Liver (tissue), 9 donors: ENCODE data around the gene PARD3B. TPM values are rescaled to one million over a fixed set of nuclear protein-coding genes. Genes with fewer than 3 reads are reported as not detected.

ENCODE experiments used
- DNase-seq: peaks from one replicate; pipeline ENCODE4 v3.0.0-alpha.2; 2017; ENCODE audit warnings: low spot score
- H3K27ac ChIP-seq, 2 donors: one replicate each; pipeline ENCODE4 v1.7.0; 2013; ENCODE audit warnings: inconsistent platforms in 2 of 2, low read length in 2 of 2, control low read depth in 1 of 2, low read depth in 1 of 2, mild to moderate bottlenecking in 1 of 2
- H3K27me3 ChIP-seq, 4 donors: one replicate each; pipeline versions ENCODE4 v1.6.1 to v1.7.0; 2013; ENCODE audit warnings: low read length in 3 of 4, inconsistent platforms in 1 of 4, mild to moderate bottlenecking in 1 of 4, moderate library complexity in 1 of 4; ENCODE audit not compliant: control insufficient read depth in 4 of 4, insufficient read depth in 4 of 4
- H3K36me3 ChIP-seq, 4 donors: one replicate each; pipeline versions ENCODE4 v1.6.1 to v1.7.0; 2013; ENCODE audit warnings: low read length in 3 of 4, mild to moderate bottlenecking in 3 of 4, low read depth in 1 of 4, moderate library complexity in 1 of 4; ENCODE audit not compliant: control insufficient read depth in 4 of 4, insufficient read depth in 3 of 4
- H3K4me1 ChIP-seq, 4 donors: one replicate each; pipeline versions ENCODE4 v1.6.1 to v1.7.0; 2013; ENCODE audit warnings: low read length in 3 of 4, mild to moderate bottlenecking in 3 of 4, moderate library complexity in 1 of 4; ENCODE audit not compliant: control insufficient read depth in 4 of 4, insufficient read depth in 4 of 4
- H3K4me3 ChIP-seq, 3 donors: one replicate each; pipeline versions ENCODE4 v1.6.1 to v1.7.0; 2013; ENCODE audit warnings: low read length in 3 of 3, control low read depth in 1 of 3, low read depth in 1 of 3, mild to moderate bottlenecking in 1 of 3
- H3K9ac ChIP-seq, 2 donors: one replicate each; pipeline ENCODE4 v1.7.0; 2013; ENCODE audit warnings: low read length in 2 of 2, mild to moderate bottlenecking in 2 of 2, moderate library complexity in 2 of 2, control low read depth in 1 of 2, low read depth in 1 of 2
- H3K9me3 ChIP-seq, 4 donors: one replicate each; pipeline versions ENCODE4 v1.6.1 to v1.7.0; 2013; ENCODE audit warnings: low read length in 3 of 4; ENCODE audit not compliant: control insufficient read depth in 4 of 4
- CTCF ChIP-seq: fragments of 150-350 bp; IDR thresholded peaks from 2 replicates; pipeline ENCODE4 v1.5.1; 2017; ENCODE audit warnings: improper control_type of control experiment, low read depth, low read length; ENCODE audit not compliant: missing input control
- EGR1 ChIP-seq, 2 donors: IDR thresholded peaks; 2 replicates each; pipeline ENCODE4 v1.6.1; 2016 to 2018; ENCODE audit warnings: antibody characterized with exemption in 2 of 2, low read depth in 2 of 2
- FOXA2 ChIP-seq: IDR thresholded peaks from 2 replicates; pipeline ENCODE4 v1.6.1; 2016; ENCODE audit warnings: antibody characterized with exemption
- GABPA ChIP-seq, 2 donors: IDR thresholded peaks in 1 of 2; conservative IDR thresholded peaks in 1 of 2; 2 replicates each; pipeline ENCODE4 v1.6.1; 2016; ENCODE audit warnings: antibody characterized with exemption in 2 of 2, mild to moderate bottlenecking in 1 of 2, moderate library complexity in 1 of 2
- HNF4A ChIP-seq, 2 donors: conservative IDR thresholded peaks; 2 replicates each; pipeline ENCODE4 v1.6.1; 2016; ENCODE audit warnings: antibody characterized with exemption in 2 of 2, mild to moderate bottlenecking in 2 of 2
- HNF4G ChIP-seq: IDR thresholded peaks from 2 replicates; pipeline ENCODE4 v1.6.1; 2016; ENCODE audit warnings: antibody characterized with exemption
- JUND ChIP-seq, 2 donors: IDR thresholded peaks; 2 replicates each; pipeline ENCODE4 v1.6.1; 2016; ENCODE audit warnings: antibody characterized with exemption in 2 of 2
- MAX ChIP-seq: IDR thresholded peaks from 2 replicates; pipeline ENCODE4 v1.6.1; 2016; ENCODE audit warnings: antibody characterized with exemption
- NR2F2 ChIP-seq: IDR thresholded peaks from 2 replicates; pipeline ENCODE4 v1.6.1; 2016; ENCODE audit warnings: antibody characterized with exemption
- RAD21 ChIP-seq, 2 donors: IDR thresholded peaks; 2 replicates each; pipeline ENCODE4 v1.6.1; 2016; ENCODE audit warnings: antibody characterized with exemption in 2 of 2, mild to moderate bottlenecking in 2 of 2
- REST ChIP-seq: IDR thresholded peaks from 2 replicates; pipeline ENCODE4 v1.6.1; 2016; ENCODE audit warnings: antibody characterized with exemption, mild to moderate bottlenecking
- SP1 ChIP-seq: IDR thresholded peaks from 2 replicates; pipeline ENCODE4 v1.6.1; 2018; ENCODE audit warnings: antibody characterized with exemption, mild to moderate bottlenecking
- YY1 ChIP-seq: IDR thresholded peaks from 2 replicates; pipeline ENCODE4 v1.6.1; 2016; ENCODE audit warnings: antibody characterized with exemption, mild to moderate bottlenecking
- WGBS: extraction: QIAGEN DNeasy Blood & Tissue Kit; methylation state at CpG from one replicate; pipeline ENCODE4 v1.1.7; 2013; 5-methylcytosine and 5-hydroxymethylcytosine counted together
- polyA plus RNA-seq, 2 donors: library from polyadenylated mRNA; stranded (reverse) in 1 of 2; unstranded in 1 of 2; fragments of 200-250 nt in 1 of 2; fragments of >200 nt in 1 of 2; fragmentation: Nextera tagmentation in 1 of 2; extraction: Ambion mirVana in 1 of 2; gene quantifications; one replicate each; pipeline versions ENCODE4 v1.2.1 to v1.2.3, GENCODE V29; 2013 to 2015
- total RNA-seq, 2 donors: library from RNA; depleted of rRNA; stranded (reverse); fragments of >200 nt; gene quantifications; one replicate each; pipeline ENCODE4 v1.2.3, GENCODE V29; 2014
- donor health status: healthy.
- donor health status: healthy.
- donor health status: healthy.
- donor health status: healthy.
- donor health status: healthy.

Gene PARD3B
- total and polyA plus RNA-seq, 4 donors, result 1.1 to 10.3 (median 3.7) TPM

- 88% methylated on average over 2 of the region's 2 CpGs for WGBS
Observed at GRCh38 chr2:204655101-204655500, 109.8 kb downstream of the PARD3B start.

GRCh38 chr2:204655626-204656025, 110.4 kb downstream of the PARD3B start:
- Histone ChIP-seq H3K27ac (no peak overlapping the region), H3K4me3 (no peak overlapping the region), H3K4me1 (no peaks in the 10 kb centered on the region), H3K36me3 (no peaks in the 10 kb centered on the region), H3K9ac (no peak overlapping the region), H3K9me3 (no peaks in the 10 kb centered on the region), H3K27me3 (no peaks in the 10 kb centered on the region)
- DNase-seq, result no peak
- WGBS, result 95% methylated on average over 3 of the region's 3 CpGs
- no peak for TF ChIP-seq FOXA2
- TF ChIP-seq JUND (IDR thresholded peaks at IDR 0.05), result no peak
- no peak for TF ChIP-seq CTCF
- no peak for TF ChIP-seq GABPA (IDR thresholded peaks at IDR 0.05 in 1 of 2, conservative IDR thresholded peaks at IDR 0.05 in 1 of 2)
- no peak for TF ChIP-seq REST

More at GRCh38 chr2:204655101-204655500, 109.8 kb downstream of the PARD3B start:
- Histone ChIP-seq H3K9ac (no peak overlapping the region), H3K4me3 (no peak overlapping the region), H3K36me3 (no peaks in the 10 kb centered on the region), H3K9me3 (no peaks in the 10 kb centered on the region), H3K27ac (no peak overlapping the region), H3K4me1 (no peaks in the 10 kb centered on the region), H3K27me3 (no peaks in the 10 kb centered on the region)
- no peak for TF ChIP-seq EGR1 (IDR thresholded peaks at IDR 0.05; ENCODE audit: low read depth in 2 of 2)
- TF ChIP-seq RAD21 (IDR thresholded peaks at IDR 0.05), result peak in 1 of 2 donors; percentile 7
- no peak for DNase-seq

GRCh38 chr2:204657024-204657423, 111.7 kb downstream of the PARD3B start:
- H3K9ac ChIP-seq, result no peak overlapping the region
- H3K27ac ChIP-seq, result no peak overlapping the region
- no peaks in the 10 kb centered on the region for H3K4me1 ChIP-seq
- H3K36me3 ChIP-seq, result no peaks in the 10 kb centered on the region
- H3K4me3 ChIP-seq, result no peak overlapping the region
- H3K9me3 ChIP-seq, result no peaks in the 10 kb centered on the region
- no peaks in the 10 kb centered on the region for H3K27me3 ChIP-seq
- no peak for DNase-seq
- no peak for TF ChIP-seq NR2F2
- TF ChIP-seq REST, result no peak
- TF ChIP-seq EGR1 (IDR thresholded peaks at IDR 0.05; ENCODE audit: low read depth in 2 of 2), result no peak
- no peak for TF ChIP-seq YY1
- TF ChIP-seq SP1, result no peak
- no peak for TF ChIP-seq HNF4A (conservative IDR thresholded peaks at IDR 0.05)
- TF ChIP-seq MAX, result no peak
- no peak for TF ChIP-seq HNF4G
- WGBS, result 100% methylated on average over 1 of the region's 1 CpG
